Sigmoid colon (tissue), 4 donors: ENCODE measurements around the gene DLL4.

Experiments
- EP300 ChIP-seq, 4 donors: sonication (generic); formaldehyde crosslinking; IDR thresholded peaks; one replicate each; pipeline ENCODE4 v1.6.1; 2017; ENCODE audit warnings: antibody characterized with exemption in 4 of 4
- TF ChIP-seq, protein P1 (sequence below), 4 experiments: fragments of 450-650 bp in 3 of 4; fragments of 200-600 bp in 1 of 4; IDR thresholded peaks; one replicate each; pipeline ENCODE4 v1.5.1; 2016 to 2019; ENCODE audit warnings: antibody characterized with exemption in 4 of 4, mild to moderate bottlenecking in 3 of 4, moderate library complexity in 2 of 4

DNA sequence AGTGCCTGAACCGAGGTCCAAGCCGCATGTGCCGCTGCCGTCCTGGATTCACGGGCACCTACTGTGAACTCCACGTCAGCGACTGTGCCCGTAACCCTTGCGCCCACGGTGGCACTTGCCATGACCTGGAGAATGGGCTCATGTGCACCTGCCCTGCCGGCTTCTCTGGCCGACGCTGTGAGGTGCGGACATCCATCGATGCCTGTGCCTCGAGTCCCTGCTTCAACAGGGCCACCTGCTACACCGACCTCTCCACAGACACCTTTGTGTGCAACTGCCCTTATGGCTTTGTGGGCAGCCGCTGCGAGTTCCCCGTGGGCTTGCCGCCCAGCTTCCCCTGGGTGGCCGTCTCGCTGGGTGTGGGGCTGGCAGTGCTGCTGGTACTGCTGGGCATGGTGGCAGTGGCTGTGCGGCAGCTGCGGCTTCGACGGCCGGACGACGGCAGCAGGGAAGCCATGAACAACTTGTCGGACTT, 7.1 kb downstream of the DLL4 start:
- TF ChIP-seq, protein P1, sequence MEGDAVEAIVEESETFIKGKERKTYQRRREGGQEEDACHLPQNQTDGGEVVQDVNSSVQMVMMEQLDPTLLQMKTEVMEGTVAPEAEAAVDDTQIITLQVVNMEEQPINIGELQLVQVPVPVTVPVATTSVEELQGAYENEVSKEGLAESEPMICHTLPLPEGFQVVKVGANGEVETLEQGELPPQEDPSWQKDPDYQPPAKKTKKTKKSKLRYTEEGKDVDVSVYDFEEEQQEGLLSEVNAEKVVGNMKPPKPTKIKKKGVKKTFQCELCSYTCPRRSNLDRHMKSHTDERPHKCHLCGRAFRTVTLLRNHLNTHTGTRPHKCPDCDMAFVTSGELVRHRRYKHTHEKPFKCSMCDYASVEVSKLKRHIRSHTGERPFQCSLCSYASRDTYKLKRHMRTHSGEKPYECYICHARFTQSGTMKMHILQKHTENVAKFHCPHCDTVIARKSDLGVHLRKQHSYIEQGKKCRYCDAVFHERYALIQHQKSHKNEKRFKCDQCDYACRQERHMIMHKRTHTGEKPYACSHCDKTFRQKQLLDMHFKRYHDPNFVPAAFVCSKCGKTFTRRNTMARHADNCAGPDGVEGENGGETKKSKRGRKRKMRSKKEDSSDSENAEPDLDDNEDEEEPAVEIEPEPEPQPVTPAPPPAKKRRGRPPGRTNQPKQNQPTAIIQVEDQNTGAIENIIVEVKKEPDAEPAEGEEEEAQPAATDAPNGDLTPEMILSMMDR (IDR thresholded peaks at IDR 0.05): no peak
- no peak for TF ChIP-seq EP300 (IDR thresholded peaks at IDR 0.05)
